B cell (primary cell): Measurements from ENCODE around the gene CEP131.

ENCODE experiments used
- CTCF ChIP-seq: fragments of 200-600 bp; IDR thresholded peaks from one replicate; pipeline ENCODE4 v1.8.0; 2022; ENCODE audit warnings: antibody characterized with exemption, mild to moderate bottlenecking
- EZH2 ChIP-seq: IDR thresholded peaks from 2 replicates; pipeline ENCODE4 v1.6.1; 2012; ENCODE audit warnings: borderline replicate concordance, low read depth, mild to moderate bottlenecking, moderate library complexity, low read length; ENCODE audit not compliant: insufficient read depth, poor library complexity, severe bottlenecking

GRCh38 chr17:81199482-81199830 lies 23.3 kb downstream of the CEP131 start:
- no peak for TF ChIP-seq CTCF
- no peak for TF ChIP-seq EZH2
